Ectodermal cell (in vitro differentiated cells): Measurements from ENCODE around the gene ITIH1.

ENCODE experiments used
- H3K27ac ChIP-seq: 2 replicates; pipeline ENCODE4 v1.7.0; 2013; ENCODE audit warnings: mild to moderate bottlenecking, low read depth, low read length; ENCODE audit not compliant: insufficient read depth, poor library complexity, severe bottlenecking
- H3K27me3 ChIP-seq: 2 replicates; pipeline ENCODE4 v1.7.0; 2013; ENCODE audit warnings: mild to moderate bottlenecking, low read length; ENCODE audit not compliant: insufficient read depth, control insufficient read depth, poor library complexity, severe bottlenecking
- H3K36me3 ChIP-seq: one replicate; pipeline ENCODE4 v1.7.0; 2013; ENCODE audit warnings: low read length; ENCODE audit not compliant: control insufficient read depth, insufficient read depth
- H3K4me1 ChIP-seq: one replicate; pipeline ENCODE4 v1.7.0; 2013; ENCODE audit warnings: low read length; ENCODE audit not compliant: control insufficient read depth, insufficient read depth
- H3K4me3 ChIP-seq: 2 replicates; pipeline ENCODE4 v1.7.0; 2013; ENCODE audit warnings: low read depth, low read length, control low read depth; ENCODE audit not compliant: insufficient read depth
- H3K9me3 ChIP-seq: 2 replicates; pipeline ENCODE4 v1.7.0; 2013; ENCODE audit warnings: mild to moderate bottlenecking, low read length, moderate library complexity; ENCODE audit not compliant: control insufficient read depth
- WGBS, 2 experiments: methylation state at CpG; one replicate each; pipeline ENCODE4 v1.1.7; 2013; ENCODE audit warnings: missing lambda C conversion rate in 2 of 2; 5-methylcytosine and 5-hydroxymethylcytosine counted together

Gene ITIH1

DNA sequence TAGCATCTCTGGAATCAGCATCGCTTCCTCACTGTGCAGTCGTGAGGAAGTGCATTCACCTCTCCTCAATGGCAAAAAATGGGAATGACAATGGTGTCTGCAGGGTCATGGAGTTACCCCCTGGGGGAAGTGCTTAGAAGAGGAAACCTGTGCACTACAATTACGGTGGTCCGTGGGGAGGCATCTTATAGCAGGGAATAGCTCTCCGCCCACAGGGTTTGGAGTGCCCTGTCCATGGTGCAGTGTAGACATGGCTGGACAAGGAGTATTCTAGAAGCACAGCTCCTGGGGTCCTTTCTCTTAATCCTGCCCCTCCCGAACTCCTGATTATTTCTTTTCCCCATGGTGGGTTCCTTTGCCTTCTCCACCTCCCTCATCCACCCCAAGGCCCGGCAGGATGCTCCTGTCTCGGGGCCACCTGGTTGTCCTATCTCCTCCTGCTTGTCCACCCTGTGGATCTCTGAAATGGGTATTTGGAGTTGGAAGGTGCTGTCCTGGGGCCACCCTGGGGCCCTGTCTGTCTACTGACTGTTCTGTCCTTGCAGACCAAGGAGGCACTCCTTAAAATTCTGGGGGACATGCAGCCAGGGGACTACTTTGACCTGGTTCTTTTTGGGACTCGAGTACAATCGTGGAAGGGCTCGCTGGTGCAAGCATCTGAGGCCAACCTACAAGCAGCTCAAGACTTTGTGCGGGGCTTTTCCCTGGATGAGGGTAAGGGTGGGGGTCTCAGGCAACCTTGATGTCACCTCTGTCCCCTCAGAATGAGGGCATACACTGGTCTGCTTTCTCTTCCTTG is 5.2 kb downstream of the ITIH1 start:
- Histone ChIP-seq H3K9me3 (no peaks in the 10 kb centered on the region), H3K4me1 (no peaks in the 10 kb centered on the region), H3K27ac (no peak overlapping the region), H3K4me3 (no peak overlapping the region), H3K36me3 (no peaks in the 10 kb centered on the region), H3K27me3 (no peaks in the 10 kb centered on the region)
- WGBS, 2 experiments, result 77 to 79% methylated on average over 12 of the region's 12 CpGs

DNA sequence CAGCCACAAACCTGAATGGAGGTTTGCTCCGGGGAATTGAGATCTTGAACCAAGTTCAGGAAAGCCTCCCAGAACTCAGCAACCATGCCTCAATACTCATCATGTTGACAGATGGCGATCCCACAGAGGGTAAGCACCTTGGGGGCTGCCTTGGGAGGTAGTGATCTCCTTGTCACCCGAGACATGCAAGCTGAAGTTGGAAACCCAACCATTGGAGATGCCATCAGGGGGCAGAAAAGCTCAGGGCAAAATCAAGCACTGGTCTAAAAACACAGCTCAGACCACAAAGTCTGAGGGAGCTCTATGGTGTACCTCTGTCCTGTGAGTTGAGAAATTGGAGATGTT is 5.8 kb downstream of the ITIH1 start:
- H3K4me3 ChIP-seq, result no peak overlapping the region
- no peaks in the 10 kb centered on the region for H3K4me1 ChIP-seq
- H3K9me3 ChIP-seq, result no peaks in the 10 kb centered on the region
- no peaks in the 10 kb centered on the region for H3K27me3 ChIP-seq
- H3K27ac ChIP-seq, result no peak overlapping the region
- 94 to 95% methylated on average over 3 of the region's 3 CpGs for WGBS, 2 experiments
- H3K36me3 ChIP-seq, result no peaks in the 10 kb centered on the region

DNA sequence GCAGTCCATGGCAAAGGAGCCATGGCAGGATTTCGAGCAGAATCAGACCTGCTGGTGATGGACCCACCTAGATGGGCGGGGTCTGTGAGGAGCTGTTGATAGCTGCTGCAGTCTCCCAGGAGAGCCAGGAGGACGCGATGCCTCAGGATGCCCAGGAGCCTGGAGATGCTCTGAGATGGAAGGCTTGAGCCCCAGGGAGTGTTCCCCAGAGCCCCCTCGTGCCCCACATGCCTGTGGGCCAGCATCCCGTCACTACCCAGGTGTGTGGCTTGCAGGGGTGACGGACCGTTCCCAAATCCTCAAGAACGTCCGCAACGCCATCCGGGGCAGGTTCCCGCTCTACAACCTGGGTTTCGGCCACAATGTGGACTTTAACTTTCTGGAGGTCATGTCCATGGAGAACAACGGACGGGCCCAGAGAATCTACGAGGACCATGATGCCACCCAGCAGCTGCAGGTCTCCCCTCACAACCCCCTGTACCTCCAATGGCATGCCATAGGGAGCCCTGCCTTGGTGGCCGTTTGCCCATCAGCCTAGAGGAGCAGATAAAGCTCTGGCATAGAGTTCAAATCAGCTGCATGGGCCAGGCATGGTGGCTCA is 6.7 kb downstream of the ITIH1 start:
- Histone ChIP-seq H3K9me3 (no peaks in the 10 kb centered on the region), H3K36me3 (no peaks in the 10 kb centered on the region), H3K4me1 (no peaks in the 10 kb centered on the region), H3K27me3 (no peaks in the 10 kb centered on the region), H3K27ac (no peak overlapping the region), H3K4me3 (no peak overlapping the region)
- WGBS, 2 experiments, result 91 to 94% methylated on average over 18 of the region's 18 CpGs

DNA sequence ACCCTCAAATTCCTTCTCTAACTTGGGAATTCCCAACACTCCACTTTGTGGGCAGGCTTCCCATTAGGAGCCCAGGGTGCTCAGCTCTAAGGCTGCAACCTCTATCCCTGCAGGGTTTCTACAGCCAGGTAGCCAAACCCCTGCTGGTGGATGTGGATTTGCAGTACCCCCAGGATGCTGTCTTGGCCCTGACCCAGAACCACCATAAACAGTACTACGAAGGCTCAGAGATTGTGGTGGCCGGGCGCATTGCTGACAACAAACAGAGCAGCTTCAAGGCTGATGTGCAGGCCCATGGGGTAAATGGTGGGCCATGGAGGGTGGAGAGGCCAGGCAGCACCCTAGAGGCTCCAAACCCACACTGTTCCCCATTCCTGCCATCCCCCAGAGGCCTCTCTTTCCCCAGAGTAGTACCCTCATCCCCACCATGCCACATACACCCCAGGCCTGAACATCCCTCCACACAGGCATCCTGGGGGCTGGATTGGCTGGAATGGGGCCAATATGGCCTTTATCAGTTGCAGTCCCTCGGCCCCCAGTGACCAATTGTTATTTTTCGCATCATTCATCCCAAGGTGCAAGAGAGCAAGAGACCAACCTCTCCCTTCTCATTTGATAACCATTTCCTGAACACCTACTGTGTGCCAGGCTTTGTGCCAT is 7.7 kb downstream of the ITIH1 start:
- H3K27me3 ChIP-seq, result no peaks in the 10 kb centered on the region
- WGBS, 2 experiments, result 93 to 96% methylated on average over 5 of the region's 5 CpGs
- no peaks in the 10 kb centered on the region for H3K4me1 ChIP-seq

DNA sequence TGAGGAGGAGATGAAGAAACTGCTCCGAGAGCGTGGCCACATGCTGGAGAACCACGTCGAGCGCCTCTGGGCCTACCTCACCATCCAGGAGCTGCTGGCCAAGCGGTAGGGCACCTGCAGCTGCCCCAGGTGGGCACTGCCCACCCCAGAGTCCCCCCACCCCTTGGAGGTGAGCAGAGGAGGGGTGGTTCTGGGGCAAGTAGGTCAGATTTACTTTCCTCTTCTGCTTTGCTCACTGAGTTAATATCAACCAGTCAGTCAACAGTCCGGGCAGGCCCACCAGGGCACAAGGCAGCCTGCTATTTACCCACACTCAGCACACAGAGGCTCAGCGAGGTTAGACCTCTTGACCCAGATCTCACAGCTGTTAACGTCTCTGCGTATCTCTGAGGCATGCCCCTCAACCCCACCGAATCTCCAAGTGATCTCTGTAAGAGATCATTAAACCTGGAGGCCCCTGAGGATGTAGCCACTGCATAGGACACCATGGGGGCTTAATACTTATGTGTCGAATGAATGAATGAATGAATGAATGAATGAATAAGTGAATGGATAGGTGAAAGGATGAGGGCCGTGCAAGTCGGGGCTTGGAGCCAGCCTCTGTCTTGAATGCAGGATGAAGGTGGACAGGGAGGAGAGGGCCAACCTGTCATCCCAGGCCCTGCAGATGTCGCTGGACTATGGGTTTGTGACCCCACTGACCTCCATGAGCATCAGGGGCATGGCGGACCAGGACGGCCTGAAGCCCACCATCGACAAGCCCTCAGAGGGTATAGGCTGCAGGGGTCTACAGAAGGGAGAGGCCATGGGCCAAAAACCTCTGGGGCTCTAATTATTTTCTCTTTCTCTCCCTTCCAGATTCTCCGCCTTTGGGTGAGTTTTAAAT is 9.2 kb downstream of the ITIH1 start:
- Histone ChIP-seq H3K4me1 (no peaks in the 10 kb centered on the region), H3K27me3 (no peaks in the 10 kb centered on the region), H3K27ac (no peak overlapping the region), H3K9me3 (no peaks in the 10 kb centered on the region), H3K4me3 (no peak overlapping the region), H3K36me3 (no peaks in the 10 kb centered on the region)
- 94% methylated on average over 19 of the region's 19 CpGs for WGBS, 2 experiments

More for the DNA sequence above, 7.7 kb downstream of the ITIH1 start:
- Histone ChIP-seq H3K27ac (no peak overlapping the region), H3K9me3 (no peaks in the 10 kb centered on the region), H3K4me3 (no peak overlapping the region), H3K36me3 (no peaks in the 10 kb centered on the region)

DNA sequence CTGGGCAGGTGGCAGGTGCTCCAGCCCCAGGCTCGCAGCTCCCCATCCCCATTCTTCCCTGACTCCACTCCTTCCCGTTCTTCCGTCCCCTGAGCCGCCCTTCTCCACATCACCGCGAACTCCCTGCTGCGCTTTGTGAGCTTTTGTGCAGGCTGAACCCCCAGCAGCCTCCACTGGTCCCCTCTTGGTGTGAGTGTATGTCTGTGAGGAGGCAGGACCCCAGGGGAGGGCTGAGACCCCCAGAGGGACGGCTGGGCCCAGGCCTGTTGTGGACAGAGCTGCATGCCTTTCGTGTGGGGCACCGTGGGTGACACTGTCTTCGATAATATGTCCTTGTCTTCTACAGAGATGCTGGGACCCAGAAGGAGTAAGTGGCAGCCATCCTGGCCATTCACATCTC is 9.8 kb downstream of the ITIH1 start:
- WGBS, 2 experiments, result 86 to 88% methylated on average over 11 of the region's 11 CpGs
- Histone ChIP-seq H3K4me3 (no peak overlapping the region), H3K9me3 (no peaks in the 10 kb centered on the region), H3K36me3 (no peaks in the 10 kb centered on the region), H3K27ac (no peak overlapping the region), H3K4me1 (no peaks in the 10 kb centered on the region), H3K27me3 (no peaks in the 10 kb centered on the region)

DNA sequence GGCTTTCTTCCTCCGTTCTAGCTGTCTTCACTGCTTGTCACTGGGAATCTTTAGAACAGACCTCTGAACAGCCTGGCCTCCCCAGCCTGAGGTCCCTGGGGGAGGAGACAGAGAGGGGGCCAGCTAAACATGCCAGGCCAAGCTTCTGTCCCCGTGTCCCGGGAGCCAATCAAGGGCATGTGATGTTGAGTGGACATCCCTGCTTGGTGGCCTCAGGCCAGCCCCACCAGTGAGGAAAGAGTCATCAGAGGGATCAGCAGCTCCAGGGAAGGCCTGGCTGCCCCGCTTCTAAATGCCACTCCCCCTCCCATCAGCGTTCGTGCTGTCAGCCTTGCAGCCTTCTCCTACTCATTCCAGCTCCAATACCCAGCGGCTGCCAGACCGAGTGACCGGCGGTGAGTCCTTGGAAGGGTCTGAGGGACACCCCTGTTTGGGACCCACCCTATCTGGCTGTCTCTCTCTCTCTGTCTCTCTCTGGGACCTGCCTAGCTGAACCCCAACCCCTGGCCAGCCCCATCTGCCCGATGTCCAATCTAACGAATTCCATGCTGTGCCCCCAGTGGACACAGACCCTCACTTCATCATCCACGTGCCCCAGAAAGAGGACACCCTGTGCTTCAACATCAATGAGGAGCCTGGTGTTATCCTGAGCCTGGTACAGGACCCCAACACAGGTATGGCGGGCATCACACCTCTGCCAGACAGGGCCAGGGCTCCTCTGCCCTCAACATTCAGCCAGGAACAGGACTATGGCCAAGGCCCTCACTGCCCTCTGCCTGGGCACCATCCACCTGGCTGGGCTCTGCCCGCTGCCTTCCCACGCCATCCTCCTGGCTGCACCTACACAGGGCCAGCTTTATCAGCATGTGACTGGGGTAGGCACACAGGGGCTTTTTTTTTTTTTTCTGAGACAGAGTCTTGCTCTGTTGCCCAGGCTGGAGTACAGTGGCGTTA is 10.6 kb downstream of the ITIH1 start:
- H3K9me3 ChIP-seq, result no peaks in the 10 kb centered on the region
- no peaks in the 10 kb centered on the region for H3K36me3 ChIP-seq
- no peaks in the 10 kb centered on the region for H3K27me3 ChIP-seq
- no peak overlapping the region for H3K4me3 ChIP-seq
- no peaks in the 10 kb centered on the region for H3K4me1 ChIP-seq
- 87 to 89% methylated on average over 17 of the region's 17 CpGs for WGBS, 2 experiments
- H3K27ac ChIP-seq, result no peak overlapping the region

DNA sequence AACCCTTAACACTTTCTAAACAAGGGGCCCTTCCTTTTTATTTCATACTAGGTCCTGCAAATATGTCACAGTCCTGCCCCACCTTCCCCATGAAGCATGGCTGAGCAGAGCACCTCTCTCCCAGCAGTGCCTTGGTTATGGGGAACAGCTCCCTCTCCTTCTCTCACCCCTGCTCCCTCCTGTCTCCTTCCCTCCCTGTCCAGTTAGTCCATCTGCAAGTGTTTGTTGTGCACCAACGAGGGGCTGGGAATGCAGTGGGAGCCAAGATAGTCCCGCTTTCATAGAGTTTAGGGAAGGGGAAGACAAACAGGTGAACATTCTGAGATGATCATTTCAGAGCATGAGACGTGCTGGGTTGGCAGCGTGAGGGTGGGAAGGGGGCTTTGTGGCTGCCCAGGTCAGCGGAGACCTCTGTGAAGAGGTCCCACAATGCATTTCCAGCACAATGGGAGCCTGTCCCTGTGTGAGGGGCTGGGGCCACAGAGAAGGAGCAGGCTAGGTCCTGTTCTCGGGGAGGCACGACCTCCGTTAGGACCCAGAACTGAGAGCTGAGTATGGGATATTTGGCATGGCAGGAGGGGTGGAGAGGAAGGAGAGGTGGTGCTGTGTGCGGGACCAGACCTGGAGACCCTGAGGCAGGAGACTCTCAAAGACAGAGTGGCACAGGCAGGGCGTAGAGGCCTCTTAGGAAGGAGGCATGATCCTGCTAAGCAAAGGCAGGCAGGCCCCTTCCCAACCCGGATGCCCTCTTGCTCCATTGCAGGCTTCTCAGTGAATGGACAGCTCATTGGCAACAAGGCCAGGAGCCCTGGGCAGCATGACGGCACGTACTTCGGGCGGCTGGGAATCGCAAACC is 11.7 kb downstream of the ITIH1 start:
- Histone ChIP-seq H3K27ac (no peak overlapping the region), H3K27me3 (no peaks in the 10 kb centered on the region), H3K9me3 (no peaks in the 10 kb centered on the region), H3K36me3 (no peaks in the 10 kb centered on the region), H3K4me1 (peaks cover 7% of the 10 kb centered on the region), H3K4me3 (no peak overlapping the region)
- WGBS, 2 experiments, result 89 to 90% methylated on average over 16 of the region's 16 CpGs

DNA sequence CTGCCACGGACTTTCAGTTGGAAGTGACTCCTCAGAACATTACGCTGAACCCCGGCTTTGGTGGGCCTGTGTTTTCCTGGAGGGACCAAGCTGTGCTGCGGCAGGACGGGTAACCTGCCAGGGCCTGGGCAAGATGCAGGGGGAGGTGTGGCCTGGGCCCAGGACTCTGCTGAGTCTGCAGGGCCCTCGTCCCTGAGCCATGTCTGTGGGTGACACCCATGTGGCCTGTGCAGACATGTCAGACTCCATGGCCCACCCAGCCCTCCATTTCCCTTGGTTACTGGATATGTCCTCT is 12.3 kb downstream of the ITIH1 start:
- WGBS, 2 experiments, result 91% methylated on average over 6 of the region's 6 CpGs

More for the DNA sequence above, 12.3 kb downstream of the ITIH1 start:
- Histone ChIP-seq H3K36me3 (no peaks in the 10 kb centered on the region), H3K4me3 (no peak overlapping the region), H3K9me3 (no peaks in the 10 kb centered on the region), H3K27ac (no peak overlapping the region), H3K27me3 (no peaks in the 10 kb centered on the region), H3K4me1 (peaks cover 13% of the 10 kb centered on the region)
